Endothelial cell of umbilical vein (primary cell): ENCODE results near the gene CPNE8. TPM values are rescaled to one million over a fixed set of nuclear protein-coding genes. Genes with fewer than 3 reads are reported as not detected.

Source experiments
- BruUV-seq: library from RNA; stranded (reverse); fragments of 400-500 nt; replicated peaks from 2 replicates; lab custom pipeline; 2021; lab: Mats Ljungman, UMichigan
- CTCF ChIA-PET: fragments of 300-600, 350-600 bp; sonication (Branson Sonifier 250); formaldehyde crosslinking; loops from one replicate; lab custom pipeline; 2021; ENCODE audit warnings: antibody characterized with exemption, inconsistent platforms; lab: Charles Lee
- POLR2A ChIA-PET: fragments of 300-600, 350-600 bp; sonication (Branson Sonifier 250); formaldehyde crosslinking; loops from one replicate; lab custom pipeline; 2021; ENCODE audit warnings: antibody characterized with exemption, inconsistent platforms; lab: Charles Lee
- DNase-seq: peaks from one replicate; pipeline ENCODE4 v3.0.0-alpha.2; 2011; ENCODE audit warnings: low read depth, low spot score
- FAIRE-seq: peaks from 2 replicates; lab custom pipeline; 2011; peaks lifted over from hg19 to GRCh38; lab: Jason Lieb, UNC
- H2AFZ ChIP-seq: 2 replicates; pipeline ENCODE4 v1.6.0; 2012; ENCODE audit warnings: low read depth, low read length, control low read depth, inconsistent platforms
- H3K27ac ChIP-seq: 2 replicates; pipeline ENCODE4 v1.5.1; 2011; ENCODE audit warnings: low read depth, mild to moderate bottlenecking, control low read depth, low read length, moderate library complexity; ENCODE audit not compliant: insufficient read depth
- H3K27me3 ChIP-seq, 2 experiments: 2 replicates each; pipeline versions ENCODE4 v1.6.0 to v1.6.1; 2011; ENCODE audit warnings: low read length in 2 of 2, mixed read lengths in 1 of 2; ENCODE audit not compliant: control insufficient read depth in 2 of 2, insufficient read depth in 2 of 2
- H3K36me3 ChIP-seq, 2 experiments: 2 replicates in 1 of 2; 3 replicates in 1 of 2; pipeline ENCODE4 v1.5.1; 2011; ENCODE audit warnings: low read length in 2 of 2, mild to moderate bottlenecking in 1 of 2, moderate library complexity in 1 of 2; ENCODE audit not compliant: control insufficient read depth in 2 of 2, insufficient read depth in 2 of 2; ENCODE audit errors: extremely low read depth in 1 of 2
- H3K4me1 ChIP-seq: 3 replicates; pipeline ENCODE4 v1.5.1; 2011; ENCODE audit warnings: mild to moderate bottlenecking, low read length; ENCODE audit not compliant: control insufficient read depth, insufficient read depth; ENCODE audit errors: extremely low read depth
- H3K4me2 ChIP-seq: 2 replicates; pipeline ENCODE4 v1.6.1; 2011; ENCODE audit warnings: low read length, control low read depth, mixed read lengths; ENCODE audit not compliant: insufficient read depth
- H3K4me3 ChIP-seq, 3 experiments: fragments of 200-600 bp in 1 of 3; sonication (generic), shearing (Covaris generic) in 1 of 3; replicated peaks in 1 of 3; 2 replicates each; pipeline ENCODE4 v1.5.1; 2011 to 2016; ENCODE audit warnings: control low read depth in 3 of 3, low read length in 3 of 3, mild to moderate bottlenecking in 2 of 3, inconsistent platforms in 1 of 3, low read depth in 1 of 3, moderate library complexity in 1 of 3; ENCODE audit not compliant: insufficient read depth in 1 of 3
- H3K79me2 ChIP-seq: 2 replicates; pipeline ENCODE4 v1.6.0; 2012; ENCODE audit warnings: low read length, inconsistent platforms; ENCODE audit not compliant: control insufficient read depth, insufficient read depth
- H3K9ac ChIP-seq: replicated peaks from 2 replicates; pipeline ENCODE3; 2011; ENCODE audit warnings: low read length, control low read depth; ENCODE audit not compliant: insufficient read depth; ENCODE audit errors: extremely low read depth
- H3K9me1 ChIP-seq: replicated peaks from 3 replicates; pipeline ENCODE4 v1.6.0; 2011; ENCODE audit warnings: mild to moderate bottlenecking, low read length; ENCODE audit not compliant: control insufficient read depth, insufficient read depth; ENCODE audit errors: extremely low read depth
- H3K9me3 ChIP-seq: replicated peaks from 2 replicates; pipeline ENCODE4 v1.5.1; 2012; ENCODE audit warnings: low read length, inconsistent platforms; ENCODE audit not compliant: control insufficient read depth, insufficient read depth
- H4K20me1 ChIP-seq: replicated peaks from 2 replicates; pipeline ENCODE3; 2011; ENCODE audit warnings: mild to moderate bottlenecking, low read length; ENCODE audit not compliant: control insufficient read depth, insufficient read depth; ENCODE audit errors: extremely low read depth
- EZH2 ChIP-seq: IDR thresholded peaks from 2 replicates; pipeline ENCODE4 v1.6.1; 2012; ENCODE audit warnings: borderline replicate concordance, low read depth, mild to moderate bottlenecking, moderate library complexity, low read length, inconsistent platforms; ENCODE audit not compliant: severe bottlenecking
- FOS ChIP-seq: IDR thresholded peaks from 2 replicates; pipeline ENCODE4 v1.6.1; 2011; ENCODE audit warnings: mild to moderate bottlenecking, low read length, moderate library complexity, borderline replicate concordance; ENCODE audit not compliant: insufficient read depth
- GATA2 ChIP-seq: IDR thresholded peaks from 2 replicates; pipeline ENCODE4 v1.7.0; 2011; ENCODE audit warnings: low read depth, mild to moderate bottlenecking, moderate library complexity, mixed read lengths, low read length; ENCODE audit not compliant: insufficient read length, insufficient read depth
- JUN ChIP-seq: IDR thresholded peaks from 2 replicates; pipeline ENCODE4 v1.6.1; 2011; ENCODE audit warnings: borderline replicate concordance, low read depth; ENCODE audit not compliant: insufficient read length, insufficient read depth
- MYC ChIP-seq: IDR thresholded peaks from one replicate; pipeline ENCODE4 v1.6.1; 2011; ENCODE audit warnings: mild to moderate bottlenecking, low read depth, low read length
- POLR2A ChIP-seq: IDR thresholded peaks from 2 replicates; pipeline ENCODE4 v1.6.1; 2012; ENCODE audit warnings: low read depth, mild to moderate bottlenecking, control low read depth, low read length
- POLR2AphosphoS5 ChIP-seq: IDR thresholded peaks from 2 replicates; pipeline ENCODE4 v1.6.1; 2012; ENCODE audit warnings: low read depth, mild to moderate bottlenecking, control low read depth, low read length, moderate library complexity; ENCODE audit not compliant: insufficient read depth
- dilution Hi-C: fragments of 300-500 bp; cut with MboI; formaldehyde crosslinking; loops from one replicate; pipeline ENCODE4 v1.15.0; 2019; ENCODE audit warnings: low sequenced_read_pairs; ENCODE audit not compliant: extremely low pct_ligation_motif_present
- intact Hi-C: fragments of 100-400 bp; cut with micrococcal nuclease; formaldehyde crosslinking; loops from one replicate; pipeline ENCODE4 v1.10.0; 2022
- polyA plus RNA-seq, 4 experiments: library from polyadenylated mRNA; depleted of rRNA in 3 of 4; stranded (reverse) in 3 of 4; unstranded in 1 of 4; fragments of >200 nt; gene quantifications; 2 replicates each; pipeline versions ENCODE4 v1.2.1 to v1.2.3, GENCODE V29; 2011 to 2012; ENCODE audit warnings: missing spikeins in 1 of 4
- total RNA-seq: library from RNA; stranded (reverse); gene quantifications from 2 replicates; pipeline ENCODE4 v1.2.3, GENCODE V29; 2021
- TF ChIP-seq, protein P1 (sequence below), 2 donors: IDR thresholded peaks; 1 replicate in 1 of 2; 2 replicates in 1 of 2; pipeline ENCODE4 v1.5.1; 2011; ENCODE audit warnings: low read length in 2 of 2, mild to moderate bottlenecking in 2 of 2, moderate library complexity in 2 of 2, control low read depth in 1 of 2, inconsistent platforms in 1 of 2, low read depth in 1 of 2; ENCODE audit not compliant: insufficient read depth in 1 of 2; ENCODE audit errors: extremely low read depth in 1 of 2
- TF ChIP-seq, protein P2 (sequence below): IDR thresholded peaks from 2 replicates; pipeline ENCODE4 v1.6.1; 2011; ENCODE audit not compliant: insufficient read depth, insufficient read length

Gene CPNE8
- total and polyA plus RNA-seq, 2 donors (not counting 3 experiments of a cell fraction or from before 2014, with no cell fraction given) = 4.4 to 13.7 TPM

DNA sequence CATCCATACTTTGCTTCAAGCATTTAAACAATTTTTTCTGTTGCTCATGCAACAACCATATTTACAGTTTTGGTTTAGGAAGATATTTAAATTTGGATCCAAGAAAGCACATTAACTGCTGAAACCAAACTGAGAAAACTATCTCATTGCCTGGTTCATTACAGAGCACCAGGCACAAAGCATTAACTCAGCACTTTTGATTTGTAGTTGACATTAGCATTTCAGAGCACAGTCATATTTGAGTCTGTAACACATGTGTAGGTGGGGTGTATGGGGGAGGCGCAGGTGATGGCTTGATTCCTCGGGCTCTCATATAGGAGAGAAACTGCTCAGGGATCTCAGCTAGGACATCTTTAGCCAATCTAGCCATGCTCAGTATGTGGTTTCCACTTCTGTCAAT lies 251.7 kb downstream of the CPNE8 start:
- Histone ChIP-seq H3K9me1 (no peaks in the 10 kb centered on the region), H3K27me3 (no peaks in the 10 kb centered on the region), H4K20me1 (no peaks in the 10 kb centered on the region), H3K36me3 (no peaks in the 10 kb centered on the region), H3K4me3 (no peak overlapping the region), H3K27ac (no peak overlapping the region), H2AFZ (no peak overlapping the region), H3K9me3 (no peaks in the 10 kb centered on the region), H3K4me2 (no peak overlapping the region), H3K79me2 (no peaks in the 10 kb centered on the region), H3K9ac (no peak overlapping the region), H3K4me1 (no peaks in the 10 kb centered on the region)
- DNase-seq (no peak), FAIRE-seq (no peak)
- intact Hi-C loops = no loop called here
- no TSS peak for BruUV-seq
- ChIA-PET POLR2A (no interaction called here), CTCF (interaction anchor here (2.2 kb wide), 1 partner anchor 11 kb away, joined by 14 read pairs; no protein-coding TSS in a partner anchor)
- dilution Hi-C loops = no loop called here
- TF ChIP-seq, protein P1, sequence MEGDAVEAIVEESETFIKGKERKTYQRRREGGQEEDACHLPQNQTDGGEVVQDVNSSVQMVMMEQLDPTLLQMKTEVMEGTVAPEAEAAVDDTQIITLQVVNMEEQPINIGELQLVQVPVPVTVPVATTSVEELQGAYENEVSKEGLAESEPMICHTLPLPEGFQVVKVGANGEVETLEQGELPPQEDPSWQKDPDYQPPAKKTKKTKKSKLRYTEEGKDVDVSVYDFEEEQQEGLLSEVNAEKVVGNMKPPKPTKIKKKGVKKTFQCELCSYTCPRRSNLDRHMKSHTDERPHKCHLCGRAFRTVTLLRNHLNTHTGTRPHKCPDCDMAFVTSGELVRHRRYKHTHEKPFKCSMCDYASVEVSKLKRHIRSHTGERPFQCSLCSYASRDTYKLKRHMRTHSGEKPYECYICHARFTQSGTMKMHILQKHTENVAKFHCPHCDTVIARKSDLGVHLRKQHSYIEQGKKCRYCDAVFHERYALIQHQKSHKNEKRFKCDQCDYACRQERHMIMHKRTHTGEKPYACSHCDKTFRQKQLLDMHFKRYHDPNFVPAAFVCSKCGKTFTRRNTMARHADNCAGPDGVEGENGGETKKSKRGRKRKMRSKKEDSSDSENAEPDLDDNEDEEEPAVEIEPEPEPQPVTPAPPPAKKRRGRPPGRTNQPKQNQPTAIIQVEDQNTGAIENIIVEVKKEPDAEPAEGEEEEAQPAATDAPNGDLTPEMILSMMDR (IDR thresholded peaks at IDR 0.05; ENCODE audit: extremely low read depth in 1 of 2, insufficient read depth in 1 of 2, low read depth in 1 of 2, low read length in 2 of 2) = no peak
- TF ChIP-seq POLR2A (no peak), JUN (no peak), MYC (no peak), FOS (no peak), GATA2 (no peak), POLR2AphosphoS5 (no peak), EZH2 (no peak)
- TF ChIP-seq, protein P2, sequence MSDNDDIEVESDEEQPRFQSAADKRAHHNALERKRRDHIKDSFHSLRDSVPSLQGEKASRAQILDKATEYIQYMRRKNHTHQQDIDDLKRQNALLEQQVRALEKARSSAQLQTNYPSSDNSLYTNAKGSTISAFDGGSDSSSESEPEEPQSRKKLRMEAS = no peak
